Rectal smooth muscle tissue (tissue), 1 donor: ENCODE results near the gene CRIP2.

ENCODE experiments used
- H3K27ac ChIP-seq: one replicate; pipeline ENCODE4 v1.7.0; 2013; ENCODE audit warnings: low read depth, low read length, inconsistent platforms
- H3K27me3 ChIP-seq: one replicate; pipeline ENCODE4 v1.7.0; 2013; ENCODE audit warnings: low read length; ENCODE audit not compliant: control insufficient read depth, insufficient read depth
- H3K36me3 ChIP-seq: one replicate; pipeline ENCODE4 v1.7.0; 2013; ENCODE audit warnings: low read length; ENCODE audit not compliant: control insufficient read depth, insufficient read depth
- H3K4me1 ChIP-seq: one replicate; pipeline ENCODE4 v1.7.0; 2013; ENCODE audit warnings: low read length; ENCODE audit not compliant: control insufficient read depth, insufficient read depth
- H3K4me3 ChIP-seq: one replicate; pipeline ENCODE4 v1.7.0; 2013; ENCODE audit warnings: low read length
- H3K9ac ChIP-seq: one replicate; pipeline ENCODE4 v1.7.0; 2013; ENCODE audit warnings: low read length

Gene CRIP2

GRCh38 chr14:105484069-105484996, 9.7 kb downstream of the CRIP2 start:
- no peak overlapping the region for H3K4me3 ChIP-seq
- H3K27me3 ChIP-seq: peaks cover 4% of the 10 kb centered on the region
- H3K36me3 ChIP-seq: no peaks in the 10 kb centered on the region
- peaks cover 30% of the 10 kb centered on the region for H3K4me1 ChIP-seq
- H3K27ac ChIP-seq: peak overlapping the region; percentile 19
- no peak overlapping the region for H3K9ac ChIP-seq

- Histone ChIP-seq H3K4me3 (no peak overlapping the region), H3K9ac (no peak overlapping the region), H3K27me3 (no peaks in the 10 kb centered on the region), H3K36me3 (no peaks in the 10 kb centered on the region), H3K4me1 (peaks cover 32% of the 10 kb centered on the region), H3K27ac (peak overlapping the region; percentile 19)
Observed at GRCh38 chr14:105484997-105485393, 10.4 kb downstream of the CRIP2 start.

GRCh38 chr14:105485739-105486162, 11.1 kb downstream of the CRIP2 start:
- Histone ChIP-seq H3K4me1 (peaks cover 30% of the 10 kb centered on the region), H3K9ac (no peak overlapping the region), H3K27me3 (no peaks in the 10 kb centered on the region), H3K4me3 (no peak overlapping the region), H3K36me3 (no peaks in the 10 kb centered on the region), H3K27ac (peak overlapping the region; percentile 83)

- peaks cover 26% of the 10 kb centered on the region for H3K4me1 ChIP-seq
- H3K4me3 ChIP-seq: peak within 1 kb of the TSS; percentile 75
- peak within 1 kb of the TSS; percentile 83 for H3K27ac ChIP-seq
- no peaks in the 10 kb centered on the region for H3K27me3 ChIP-seq
- no peaks in the 10 kb centered on the region for H3K36me3 ChIP-seq
- peak within 1 kb of the TSS; percentile 56 for H3K9ac ChIP-seq
Observed at GRCh38 chr14:105486163-105486973, 11.7 kb downstream of the CRIP2 start, which contains the start of gene CRIP1. TSS of gene CRIP1 (plus strand) at chr14:105486886. CDS start at chr14:105487260, 374 bp downstream.

- H3K36me3 ChIP-seq: no peaks in the 10 kb centered on the region
- H3K27ac ChIP-seq: peak overlapping the region; percentile 83
- peak overlapping the region; percentile 56 for H3K9ac ChIP-seq
- H3K4me1 ChIP-seq: peaks cover 22% of the 10 kb centered on the region
- H3K27me3 ChIP-seq: no peaks in the 10 kb centered on the region
- peak overlapping the region; percentile 75 for H3K4me3 ChIP-seq
Observed at GRCh38 chr14:105486974-105487448, 12.4 kb downstream of the CRIP2 start.

GRCh38 chr14:105487449-105487985, 12.9 kb downstream of the CRIP2 start:
- Histone ChIP-seq H3K4me3 (peak overlapping the region; percentile 75), H3K36me3 (no peaks in the 10 kb centered on the region), H3K9ac (peak overlapping the region; percentile 56), H3K4me1 (peaks cover 17% of the 10 kb centered on the region), H3K27me3 (no peaks in the 10 kb centered on the region), H3K27ac (peak overlapping the region; percentile 83)

- Histone ChIP-seq H3K4me1 (peaks cover 11% of the 10 kb centered on the region), H3K36me3 (no peaks in the 10 kb centered on the region), H3K9ac (peak overlapping the region; percentile 8)
Observed at GRCh38 chr14:105487986-105488777, 13.6 kb downstream of the CRIP2 start.

GRCh38 chr14:105488781-105489541, 14.3 kb downstream of the CRIP2 start:
- H3K27me3 ChIP-seq: no peaks in the 10 kb centered on the region
- H3K4me1 ChIP-seq: peaks cover 8% of the 10 kb centered on the region
- H3K4me3 ChIP-seq: peak overlapping the region; percentile 80
- H3K36me3 ChIP-seq: no peaks in the 10 kb centered on the region
- peak overlapping the region; percentile 36 for H3K9ac ChIP-seq
- peak overlapping the region; percentile 88 for H3K27ac ChIP-seq

More at GRCh38 chr14:105487986-105488777, 13.6 kb downstream of the CRIP2 start:
- Histone ChIP-seq H3K4me3 (peak overlapping the region; percentile 75), H3K27ac (peak overlapping the region; percentile 83), H3K27me3 (no peaks in the 10 kb centered on the region)

- Histone ChIP-seq H3K36me3 (no peaks in the 10 kb centered on the region), H3K4me1 (peaks cover 4% of the 10 kb centered on the region), H3K27ac (peak overlapping the region; percentile 88), H3K27me3 (no peaks in the 10 kb centered on the region), H3K4me3 (peak overlapping the region; percentile 80), H3K9ac (peak overlapping the region; percentile 62)
Observed at GRCh38 chr14:105489542-105490266, 15.1 kb downstream of the CRIP2 start.

- H3K36me3 ChIP-seq: no peaks in the 10 kb centered on the region
- H3K9ac ChIP-seq: peak overlapping the region; percentile 62
- peaks cover 4% of the 10 kb centered on the region for H3K4me1 ChIP-seq
- H3K27me3 ChIP-seq: no peaks in the 10 kb centered on the region
- H3K4me3 ChIP-seq: peak overlapping the region; percentile 80
- peak overlapping the region; percentile 88 for H3K27ac ChIP-seq
Observed at GRCh38 chr14:105490267-105490571, 15.6 kb downstream of the CRIP2 start.
